Measurements from ENCODE around the gene PCSK5. TPM values are rescaled to one million over a fixed set of nuclear protein-coding genes. Genes with fewer than 3 reads are reported as not detected.
A peak's percentile ranks its signal among the peaks of the same experiment; 100 is the strongest.

Gene PCSK5
- total and polyA plus RNA-seq, 4 donors: 5.1 to 47.5 (median 22.0) TPM

GRCh38 chr9:75988663-75989062 lies 98.2 kb downstream of the PCSK5 start:
- no peak for ATAC-seq (ENCODE audit: low FRiP score)
- 94 to 95% methylated on average over 2 of the region's 2 CpGs for WGBS, 2 donors
- intact Hi-C loops (cut with DNase I): no loop called here
- no peak overlapping the region for H3K4me3 ChIP-seq (ENCODE audit: low read length in 2 of 2)
- H3K9me3 ChIP-seq (ENCODE audit: control insufficient read depth, low read length): no peaks in the 10 kb centered on the region
- peaks cover 0 to under 1% of the 10 kb centered on the region in 2 donors for H3K4me1 ChIP-seq (ENCODE audit: control insufficient read depth in 1 of 2, insufficient read depth in 2 of 2, low read length in 2 of 2)
- no peaks in the 10 kb centered on the region for H3K27me3 ChIP-seq (ENCODE audit: control insufficient read depth in 1 of 2, insufficient read depth in 2 of 2, low read length in 1 of 2)
- peaks cover 0 to 2% of the 10 kb centered on the region in 2 donors for H3K36me3 ChIP-seq (ENCODE audit: control insufficient read depth in 1 of 2, insufficient read depth in 2 of 2, low read length in 1 of 2)
- no peak for DNase-seq
- H3K27ac ChIP-seq (ENCODE audit: low read depth in 1 of 2, low read length in 2 of 2): no peak overlapping the region

- intact Hi-C loops (cut with DNase I): no loop called here
- no peak overlapping the region for H3K27ac ChIP-seq (ENCODE audit: low read depth in 1 of 2, low read length in 2 of 2)
- peaks cover 0 to 2% of the 10 kb centered on the region in 2 donors for H3K36me3 ChIP-seq (ENCODE audit: control insufficient read depth in 1 of 2, insufficient read depth in 2 of 2, low read length in 1 of 2)
- H3K4me1 ChIP-seq (ENCODE audit: control insufficient read depth in 1 of 2, insufficient read depth in 2 of 2, low read length in 2 of 2): peaks cover 0 to 3% of the 10 kb centered on the region in 2 donors
- 91% methylated on average over 5 of the region's 5 CpGs for WGBS, 2 donors
- H3K27me3 ChIP-seq (ENCODE audit: control insufficient read depth in 1 of 2, insufficient read depth in 2 of 2, low read length in 1 of 2): no peaks in the 10 kb centered on the region
- no peaks in the 10 kb centered on the region for H3K9me3 ChIP-seq (ENCODE audit: control insufficient read depth, low read length)
- ATAC-seq (ENCODE audit: low FRiP score) (no peak), DNase-seq (no peak)
- no peak overlapping the region for H3K4me3 ChIP-seq (ENCODE audit: low read length in 2 of 2)
Observed at GRCh38 chr9:75990156-75990555, 99.7 kb downstream of the PCSK5 start.

GRCh38 chr9:75990576-75991304 lies 100.3 kb downstream of the PCSK5 start:
- peaks cover 1 to 3% of the 10 kb centered on the region in 2 donors for H3K4me1 ChIP-seq (ENCODE audit: control insufficient read depth in 1 of 2, insufficient read depth in 2 of 2, low read length in 2 of 2)
- no peaks in the 10 kb centered on the region for H3K9me3 ChIP-seq (ENCODE audit: control insufficient read depth, low read length)
- no peak overlapping the region for H3K4me3 ChIP-seq (ENCODE audit: low read length in 2 of 2)
- H3K27ac ChIP-seq (ENCODE audit: low read depth in 1 of 2, low read length in 2 of 2): no peak overlapping the region
- intact Hi-C loops (cut with DNase I): no loop called here
- DNase-seq (no peak), ATAC-seq (ENCODE audit: low FRiP score) (no peak)
- WGBS, 2 donors: 83 to 85% methylated on average over 6 of the region's 6 CpGs
- peaks cover 0 to 2% of the 10 kb centered on the region in 2 donors for H3K36me3 ChIP-seq (ENCODE audit: control insufficient read depth in 1 of 2, insufficient read depth in 2 of 2, low read length in 1 of 2)
- no peaks in the 10 kb centered on the region for H3K27me3 ChIP-seq (ENCODE audit: control insufficient read depth in 1 of 2, insufficient read depth in 2 of 2, low read length in 1 of 2)

GRCh38 chr9:75992482-75993206 lies 102.2 kb downstream of the PCSK5 start:
- no peaks in the 10 kb centered on the region for H3K27me3 ChIP-seq (ENCODE audit: control insufficient read depth in 1 of 2, insufficient read depth in 2 of 2, low read length in 1 of 2)
- H3K4me1 ChIP-seq (ENCODE audit: control insufficient read depth in 1 of 2, insufficient read depth in 2 of 2, low read length in 2 of 2): peaks cover 1 to 3% of the 10 kb centered on the region in 2 donors
- 92 to 95% methylated on average over 8 of the region's 8 CpGs for WGBS, 2 donors
- DNase-seq (no peak), ATAC-seq (ENCODE audit: low FRiP score) (no peak)
- peak overlapping the region in 1 of 2 donors; percentile 79 for H3K27ac ChIP-seq (ENCODE audit: low read depth in 1 of 2, low read length in 2 of 2)
- no peak overlapping the region for H3K4me3 ChIP-seq (ENCODE audit: low read length in 2 of 2)
- no peaks in the 10 kb centered on the region for H3K9me3 ChIP-seq (ENCODE audit: control insufficient read depth, low read length)
- intact Hi-C loops (cut with DNase I): no loop called here
- peaks cover 0 to 2% of the 10 kb centered on the region in 2 donors for H3K36me3 ChIP-seq (ENCODE audit: control insufficient read depth in 1 of 2, insufficient read depth in 2 of 2, low read length in 1 of 2)

GRCh38 chr9:75993434-75993833 lies 103.0 kb downstream of the PCSK5 start:
- Histone ChIP-seq H3K9me3 (ENCODE audit: control insufficient read depth, low read length) (no peaks in the 10 kb centered on the region), H3K4me1 (ENCODE audit: control insufficient read depth in 1 of 2, insufficient read depth in 2 of 2, low read length in 2 of 2) (peaks cover 1 to 3% of the 10 kb centered on the region in 2 donors), H3K27ac (ENCODE audit: low read depth in 1 of 2, low read length in 2 of 2) (no peak overlapping the region), H3K4me3 (ENCODE audit: low read length in 2 of 2) (no peak overlapping the region), H3K27me3 (ENCODE audit: control insufficient read depth in 1 of 2, insufficient read depth in 2 of 2, low read length in 1 of 2) (no peaks in the 10 kb centered on the region), H3K36me3 (ENCODE audit: control insufficient read depth in 1 of 2, insufficient read depth in 2 of 2, low read length in 1 of 2) (no peaks in the 10 kb centered on the region)
- 30 to 40% methylated on average over 3 of the region's 3 CpGs for WGBS, 2 donors
- DNase-seq: no peak
- intact Hi-C loops (cut with DNase I): no loop called here
- no peak for ATAC-seq (ENCODE audit: low FRiP score)

GRCh38 chr9:75995066-75995465 lies 104.6 kb downstream of the PCSK5 start:
- intact Hi-C loops (cut with DNase I): no loop called here
- no peaks in the 10 kb centered on the region for H3K9me3 ChIP-seq (ENCODE audit: control insufficient read depth, low read length)
- no peaks in the 10 kb centered on the region for H3K27me3 ChIP-seq (ENCODE audit: control insufficient read depth in 1 of 2, insufficient read depth in 2 of 2, low read length in 1 of 2)
- peak overlapping the region in 1 of 2 donors; percentile 28 for H3K27ac ChIP-seq (ENCODE audit: low read depth in 1 of 2, low read length in 2 of 2)
- no peaks in the 10 kb centered on the region for H3K36me3 ChIP-seq (ENCODE audit: control insufficient read depth in 1 of 2, insufficient read depth in 2 of 2, low read length in 1 of 2)
- ATAC-seq (ENCODE audit: low FRiP score) (no peak), DNase-seq (no peak)
- H3K4me1 ChIP-seq (ENCODE audit: control insufficient read depth in 1 of 2, insufficient read depth in 2 of 2, low read length in 2 of 2): peaks cover 1 to 3% of the 10 kb centered on the region in 2 donors
- H3K4me3 ChIP-seq (ENCODE audit: low read length in 2 of 2): no peak overlapping the region

GRCh38 chr9:75996726-75997125 lies 106.3 kb downstream of the PCSK5 start:
- intact Hi-C loops (cut with DNase I): no loop called here
- DNase-seq: no peak
- H3K27ac ChIP-seq (ENCODE audit: low read depth in 1 of 2, low read length in 2 of 2): no peak overlapping the region
- no peak for ATAC-seq (ENCODE audit: low FRiP score)
- H3K4me1 ChIP-seq (ENCODE audit: control insufficient read depth in 1 of 2, insufficient read depth in 2 of 2, low read length in 2 of 2): peaks cover 1 to 3% of the 10 kb centered on the region in 2 donors
- H3K36me3 ChIP-seq (ENCODE audit: control insufficient read depth in 1 of 2, insufficient read depth in 2 of 2, low read length in 1 of 2): no peaks in the 10 kb centered on the region
- no peak overlapping the region for H3K4me3 ChIP-seq (ENCODE audit: low read length in 2 of 2)
- no peaks in the 10 kb centered on the region for H3K9me3 ChIP-seq (ENCODE audit: control insufficient read depth, low read length)
- H3K27me3 ChIP-seq (ENCODE audit: control insufficient read depth in 1 of 2, insufficient read depth in 2 of 2, low read length in 1 of 2): no peaks in the 10 kb centered on the region

GRCh38 chr9:75997206-75997605 lies 106.7 kb downstream of the PCSK5 start:
- H3K9me3 ChIP-seq (ENCODE audit: control insufficient read depth, low read length): no peaks in the 10 kb centered on the region
- H3K4me3 ChIP-seq (ENCODE audit: low read length in 2 of 2): no peak overlapping the region
- no peak for ATAC-seq (ENCODE audit: low FRiP score)
- peaks cover 1 to 3% of the 10 kb centered on the region in 2 donors for H3K4me1 ChIP-seq (ENCODE audit: control insufficient read depth in 1 of 2, insufficient read depth in 2 of 2, low read length in 2 of 2)
- no peak for DNase-seq
- WGBS, 2 donors: 94 to 97% methylated on average over 1 of the region's 1 CpG
- no peaks in the 10 kb centered on the region for H3K27me3 ChIP-seq (ENCODE audit: control insufficient read depth in 1 of 2, insufficient read depth in 2 of 2, low read length in 1 of 2)
- no peak overlapping the region for H3K27ac ChIP-seq (ENCODE audit: low read depth in 1 of 2, low read length in 2 of 2)
- H3K36me3 ChIP-seq (ENCODE audit: control insufficient read depth in 1 of 2, insufficient read depth in 2 of 2, low read length in 1 of 2): no peaks in the 10 kb centered on the region
- intact Hi-C loops (cut with DNase I): no loop called here
